K562 treated with DMSO at 1 percent for 24 hours (cell line): ENCODE measurements around the gene YIPF6. TPM values are rescaled to one million over a fixed set of nuclear protein-coding genes. Genes with fewer than 3 reads are reported as not detected.

Experiments
- total RNA-seq: library from RNA; unstranded; fragments of 300-600 nt; gene quantifications from 2 replicates; pipeline ENCODE4 v1.2.3, GENCODE V29; 2022; ENCODE audit warnings: low read depth; ENCODE audit not compliant: insufficient read depth

Gene YIPF6, protein sequence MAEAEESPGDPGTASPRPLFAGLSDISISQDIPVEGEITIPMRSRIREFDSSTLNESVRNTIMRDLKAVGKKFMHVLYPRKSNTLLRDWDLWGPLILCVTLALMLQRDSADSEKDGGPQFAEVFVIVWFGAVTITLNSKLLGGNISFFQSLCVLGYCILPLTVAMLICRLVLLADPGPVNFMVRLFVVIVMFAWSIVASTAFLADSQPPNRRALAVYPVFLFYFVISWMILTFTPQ
- 7.3 and 11.7 TPM in 2 replicates for total RNA-seq

DNA sequence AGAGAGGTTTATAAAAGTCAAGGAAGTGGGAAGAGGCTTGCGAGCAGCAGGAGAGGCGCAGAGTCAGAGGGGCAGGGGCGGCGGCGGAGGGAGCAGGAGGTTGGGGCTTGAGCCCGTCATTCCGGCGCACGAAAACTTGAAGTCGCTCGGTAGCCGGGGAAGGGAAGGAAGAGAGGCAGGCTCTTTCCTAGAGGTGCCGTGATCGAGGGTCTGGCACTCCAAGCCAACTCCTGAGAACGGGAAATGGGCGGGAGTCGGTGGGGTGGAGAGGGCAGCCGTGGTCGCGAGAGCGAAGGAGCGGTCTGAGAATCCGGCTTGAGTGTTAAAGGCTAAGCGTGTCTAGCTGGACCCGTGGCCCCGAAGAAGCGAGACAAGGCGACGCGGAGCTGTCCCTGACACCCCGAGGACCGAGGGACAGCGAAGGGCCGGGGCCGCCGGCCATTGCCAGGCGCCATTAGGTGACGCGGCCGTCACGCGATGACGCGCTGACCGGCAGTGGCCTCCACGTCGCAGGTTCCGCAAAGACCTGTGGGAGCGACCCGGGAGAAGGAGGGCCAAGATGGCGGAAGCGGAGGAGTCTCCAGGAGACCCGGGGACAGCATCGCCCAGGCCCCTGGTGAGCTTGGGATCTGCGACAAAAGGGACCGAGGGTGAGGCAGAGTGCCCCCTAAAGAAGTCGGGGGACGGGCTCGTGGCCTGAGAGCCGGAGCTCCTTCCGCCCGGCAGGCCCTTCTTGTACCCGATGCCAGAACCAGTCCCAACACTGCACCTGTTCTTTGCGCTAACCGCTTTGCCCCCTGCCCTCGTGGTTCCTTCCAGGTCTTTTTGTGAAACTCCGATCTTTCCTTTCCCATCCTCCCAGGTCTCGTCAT, at the start of gene YIPF6:
TSS of gene YIPF6 (plus strand) at position 544 of the 872 bp plus-strand sequence. CDS start at position 560, 16 bp downstream.

Other genes starting within 250 kb of the YIPF6 start
- 1.0 and 1.9 TPM in 2 replicates for gene OPHN1, start 65.6 kb upstream of the YIPF6 start, total RNA-seq
- gene STARD8, start 148.6 kb downstream of the YIPF6 start, total RNA-seq: 21.4 and 23.3 TPM in 2 replicates